GM19324 (cell line): Measurements from ENCODE around the gene ELOVL1.

Source experiments
- ATAC-seq: cut with Tn5 transposase; IDR thresholded peaks from one replicate; pipeline ENCODE4 v1.9.1; 2021; ENCODE audit warnings: mild to moderate bottlenecking, moderate library complexity; ENCODE audit not compliant: unreplicated experiment, low FRiP score

The ELOVL1 gene

DNA sequence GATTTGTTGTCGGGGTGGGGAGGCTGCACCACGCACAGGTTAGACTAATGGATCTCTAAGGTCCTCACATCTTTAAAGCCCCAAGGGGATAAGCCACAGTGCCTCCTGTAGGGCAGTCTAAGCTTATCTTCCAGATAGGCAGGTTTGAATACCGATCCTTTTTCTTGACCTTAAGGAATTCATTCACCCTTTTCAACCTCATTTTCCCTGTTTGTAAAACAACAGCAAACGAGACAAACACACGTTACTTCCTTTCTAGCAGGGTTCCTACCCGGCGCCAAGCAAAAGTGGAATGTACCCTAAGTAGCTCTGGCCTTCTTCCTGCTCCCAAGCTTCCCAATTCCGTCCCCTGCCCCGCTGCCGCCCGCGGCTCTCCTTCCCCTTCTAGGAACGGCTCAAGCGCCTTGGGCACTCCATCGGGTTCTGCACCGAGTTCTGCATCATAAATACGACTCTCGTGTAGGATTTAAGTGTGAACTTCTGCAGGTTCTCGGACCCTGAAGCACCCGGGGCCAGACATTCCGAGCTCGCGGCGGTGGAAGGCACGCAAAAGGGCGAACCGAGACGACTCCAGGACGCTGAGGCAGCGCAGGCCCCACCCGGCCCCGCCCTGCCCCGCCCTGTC, 9.6 kb downstream of the ELOVL1 start:
- peak; percentile 10 for ATAC-seq

DNA sequence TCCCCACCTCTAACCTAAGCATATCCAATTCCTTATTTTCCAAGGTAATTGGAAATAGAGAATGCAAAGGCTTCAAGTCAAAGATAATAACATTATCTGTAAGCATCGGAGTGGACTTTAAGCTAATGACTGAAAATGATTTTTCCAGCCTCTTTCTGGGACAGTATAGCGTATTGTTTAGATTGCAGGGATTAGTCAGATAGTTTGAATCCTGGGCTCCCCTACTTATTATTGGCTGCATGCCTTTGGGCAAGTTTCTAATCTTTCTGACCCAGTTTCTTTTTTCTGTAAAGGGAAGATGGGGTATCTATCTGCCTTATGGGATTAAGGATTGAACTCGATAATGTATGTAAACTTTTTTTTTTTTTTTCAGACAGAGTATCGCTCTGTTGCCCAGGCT, 10.6 kb downstream of the ELOVL1 start:
- ATAC-seq: no peak

DNA sequence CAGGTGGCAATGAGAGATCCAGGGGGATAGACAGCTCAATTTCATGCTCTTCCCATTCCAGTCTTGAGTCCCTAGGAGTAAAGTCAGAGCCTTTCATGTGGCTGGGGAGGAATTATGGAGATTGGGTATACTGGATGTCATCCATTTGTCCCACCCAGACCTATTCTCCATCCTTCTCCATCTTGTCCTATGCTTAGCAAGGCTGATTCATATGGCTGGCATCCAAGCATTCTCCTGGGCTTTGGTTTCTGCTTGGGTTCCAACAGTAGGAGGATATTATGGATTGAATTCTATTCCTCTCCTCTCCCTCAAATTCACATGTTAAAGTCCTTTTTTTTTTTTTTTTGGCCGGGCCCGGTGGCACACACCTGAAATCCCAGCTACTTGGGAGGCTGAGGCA, 12.9 kb downstream of the ELOVL1 start:
- ATAC-seq: no peak

DNA sequence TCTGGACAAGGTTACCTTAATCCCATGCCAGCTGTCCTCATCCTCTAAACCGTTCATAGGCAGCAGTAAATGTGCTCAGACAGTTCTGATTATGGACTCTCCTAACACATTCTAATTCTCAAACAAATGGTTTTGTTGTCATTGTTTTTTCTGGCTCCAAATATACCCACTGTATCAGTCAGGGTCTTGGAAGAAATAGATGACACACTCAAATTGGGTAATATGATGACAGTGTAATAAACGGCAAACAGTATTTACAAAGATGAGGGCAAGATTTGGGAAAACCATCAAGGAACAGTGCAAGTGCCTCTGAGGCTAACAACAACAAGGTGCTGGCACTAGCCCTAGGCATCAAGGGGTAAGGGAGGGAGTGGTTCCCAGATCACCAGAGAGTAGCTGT, 13.3 kb downstream of the ELOVL1 start:
- no peak for ATAC-seq

DNA sequence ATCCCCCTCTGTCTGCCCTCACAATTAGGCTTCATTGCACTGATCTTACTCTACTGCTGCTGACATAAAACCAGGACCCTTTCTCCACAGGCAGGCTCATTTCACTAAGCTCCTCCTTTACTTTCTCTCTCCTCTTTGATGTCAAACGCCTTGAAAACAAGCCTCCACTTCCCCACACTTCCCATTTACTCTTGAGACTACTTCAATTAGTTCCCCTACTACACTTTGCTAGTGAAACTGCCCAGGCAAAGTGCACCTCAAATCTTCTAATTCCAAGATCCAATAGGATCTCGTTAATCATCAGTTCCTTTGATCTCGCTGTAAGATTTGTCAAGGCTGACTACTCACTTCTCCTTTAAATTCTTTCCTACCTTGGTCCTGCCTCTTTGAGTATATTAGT, 14.9 kb downstream of the ELOVL1 start:
- no peak for ATAC-seq

DNA sequence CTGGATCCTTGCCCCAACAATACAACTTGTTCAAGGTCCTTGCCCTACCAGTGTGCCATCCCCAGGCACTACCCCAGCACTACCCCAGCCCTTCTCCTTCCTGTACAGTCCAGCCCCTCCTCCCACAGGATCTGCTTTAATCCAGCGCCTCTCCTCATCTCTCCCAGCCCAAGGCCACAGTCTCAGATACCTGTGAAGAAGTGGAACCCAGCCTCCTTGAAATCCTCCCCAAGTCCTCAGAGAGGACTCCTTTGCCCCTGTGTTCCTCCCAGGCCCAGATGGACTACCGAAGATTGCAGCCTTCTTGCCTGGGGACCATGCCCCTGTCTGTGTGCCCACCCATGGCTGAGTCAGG, 15.5 kb downstream of the ELOVL1 start:
- no peak for ATAC-seq

DNA sequence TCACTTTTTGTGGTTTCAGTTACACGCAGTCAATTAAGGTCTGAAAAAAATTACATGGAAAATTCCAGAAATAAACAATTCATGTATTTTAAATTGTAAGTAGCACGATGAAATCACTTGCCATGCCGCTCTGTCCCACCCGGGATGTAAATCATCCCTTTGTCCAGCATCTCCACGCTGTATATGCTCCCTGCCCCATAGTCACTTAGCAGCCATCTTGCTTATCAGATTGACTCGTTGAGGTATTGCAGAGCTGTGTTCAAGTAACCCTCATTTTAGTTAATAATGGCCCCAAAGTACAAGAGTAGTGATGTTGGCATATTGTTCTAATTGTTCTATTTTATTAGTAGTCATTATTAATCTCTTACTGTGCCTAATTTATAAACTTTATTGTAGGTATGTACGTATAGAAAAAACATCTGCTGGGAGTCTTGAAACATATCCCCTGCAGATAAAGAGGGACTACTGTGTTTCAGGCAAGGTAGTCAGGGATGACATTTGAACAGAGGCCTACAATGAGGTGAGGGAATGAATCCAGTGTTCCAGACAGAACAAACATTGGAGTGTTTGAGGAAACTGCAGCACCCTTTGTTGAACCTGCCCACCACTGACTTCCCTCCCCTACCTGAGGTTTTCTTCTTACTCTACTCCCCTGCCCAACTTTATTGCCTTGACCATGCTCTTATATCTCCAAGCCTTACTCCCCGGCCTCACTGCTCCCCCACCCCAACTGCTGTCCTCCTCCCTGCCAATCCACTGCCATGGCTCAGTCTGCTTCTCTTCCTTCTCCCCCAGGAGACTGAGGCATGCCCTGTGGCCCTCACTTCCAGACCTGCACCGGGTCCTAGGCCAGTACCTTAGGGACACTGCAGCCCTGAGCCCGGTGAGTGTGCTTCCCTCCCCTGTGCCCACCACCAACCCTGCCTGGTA, 16.1 kb downstream of the ELOVL1 start:
- ATAC-seq: no peak

DNA sequence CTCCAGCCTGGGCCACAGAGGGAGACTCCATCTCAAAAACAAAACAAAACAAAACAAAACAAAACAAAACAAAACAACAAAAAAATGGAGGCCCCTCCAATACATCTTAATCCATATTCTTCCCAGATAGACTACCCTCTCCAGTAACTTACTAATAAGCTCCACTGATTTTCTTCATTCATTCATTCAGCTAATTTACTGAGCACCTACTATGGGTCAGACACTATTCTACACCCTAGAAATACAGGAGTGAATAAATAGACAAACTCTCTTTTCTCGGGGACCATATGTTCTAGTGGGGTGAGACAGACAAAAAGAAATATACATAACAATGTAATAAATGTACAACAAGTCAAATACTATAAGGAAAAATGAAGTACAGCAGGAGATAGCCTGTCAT, 16.8 kb downstream of the ELOVL1 start:
- no peak for ATAC-seq

DNA sequence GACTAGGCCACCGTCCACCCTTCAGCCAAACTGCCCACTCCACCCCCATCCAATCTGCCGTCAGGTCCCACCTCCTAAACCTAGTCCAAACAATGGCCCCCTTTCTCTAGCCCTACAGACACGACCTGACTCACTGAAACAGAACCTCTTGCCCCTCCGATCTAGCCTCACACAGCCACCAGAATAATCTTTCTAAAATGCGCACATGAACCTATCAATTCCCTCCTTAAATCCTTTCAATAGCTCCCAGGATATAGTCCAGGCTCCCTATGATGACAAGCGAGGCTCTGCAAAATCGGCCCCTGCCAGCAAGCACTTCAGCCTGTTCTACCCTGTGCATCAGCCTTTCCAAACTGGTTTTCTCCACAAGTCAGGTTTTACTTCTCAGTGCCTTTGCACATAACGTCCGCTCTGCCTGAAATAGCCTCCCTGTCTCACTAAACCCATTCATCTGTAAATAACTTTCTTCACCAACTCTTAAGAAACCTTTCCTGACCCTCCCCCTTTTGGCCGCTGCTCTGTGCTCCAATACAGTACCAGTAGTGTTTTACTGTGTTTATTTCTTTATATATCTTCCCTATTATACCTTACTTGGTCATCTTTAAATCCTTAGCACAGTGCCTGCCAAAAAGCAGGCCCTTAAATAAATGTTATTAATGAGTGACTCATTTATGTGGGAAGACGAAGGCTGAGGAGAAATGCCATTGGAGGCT, 18.1 kb downstream of the ELOVL1 start:
- ATAC-seq: no peak

DNA sequence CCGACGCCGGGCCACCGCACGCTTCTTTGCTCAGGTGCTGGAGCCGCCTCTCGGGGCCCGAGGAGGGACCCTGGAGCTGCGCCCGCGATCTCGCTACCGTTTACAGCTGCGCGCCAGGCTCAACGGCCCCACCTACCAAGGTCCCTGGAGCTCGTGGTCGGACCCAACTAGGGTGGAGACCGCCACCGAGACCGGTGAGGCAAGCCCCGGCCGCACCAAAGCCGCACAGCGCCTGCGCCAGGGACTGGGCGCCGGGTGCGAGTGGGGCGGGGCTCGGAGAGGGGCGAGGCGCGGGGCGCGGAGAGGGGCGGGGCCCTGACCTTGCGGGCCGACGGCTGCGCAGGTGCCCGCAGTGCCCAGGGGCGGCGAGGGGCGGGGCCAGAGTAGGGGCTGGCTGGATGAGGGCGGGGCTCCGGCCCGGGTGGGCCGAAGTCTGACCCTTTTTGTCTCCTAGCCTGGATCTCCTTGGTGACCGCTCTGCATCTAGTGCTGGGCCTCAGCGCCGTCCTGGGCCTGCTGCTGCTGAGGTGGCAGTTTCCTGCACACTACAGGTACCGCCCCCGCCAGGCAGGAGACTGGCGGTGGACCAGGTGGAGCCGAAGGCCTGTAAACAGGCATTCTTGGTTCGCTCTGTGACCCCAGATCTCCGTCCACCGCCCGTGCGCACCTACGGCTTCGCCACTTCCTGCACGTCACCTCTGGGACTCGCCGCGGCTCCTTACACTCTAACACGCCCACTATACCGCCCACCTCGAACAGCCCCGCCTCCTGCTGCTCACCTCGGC, 18.8 kb downstream of the ELOVL1 start:
- ATAC-seq: peak; percentile 43

DNA sequence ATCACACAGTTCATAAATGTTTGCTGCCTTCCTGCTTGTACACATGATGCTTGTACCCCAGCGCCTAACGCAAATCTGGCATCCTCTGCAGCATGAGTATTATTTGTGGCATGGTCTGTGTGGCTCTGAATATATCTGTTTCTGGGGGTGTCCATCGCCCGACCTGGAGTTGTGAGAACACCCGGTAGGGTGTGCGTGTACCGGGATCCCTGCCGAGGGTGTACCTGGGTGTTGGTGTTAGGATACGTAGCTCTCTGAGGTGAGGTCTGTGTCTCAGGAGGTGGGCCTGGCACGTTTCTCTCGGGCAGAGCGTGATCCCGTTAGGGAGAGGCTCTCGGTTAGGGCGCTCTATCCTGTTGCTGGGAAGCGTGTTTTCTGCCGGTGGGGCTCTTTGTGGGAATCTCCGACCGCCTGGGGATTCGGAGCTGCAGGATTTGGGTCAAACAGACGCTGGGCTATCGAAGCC, 19.4 kb downstream of the ELOVL1 start:
- no peak for ATAC-seq

DNA sequence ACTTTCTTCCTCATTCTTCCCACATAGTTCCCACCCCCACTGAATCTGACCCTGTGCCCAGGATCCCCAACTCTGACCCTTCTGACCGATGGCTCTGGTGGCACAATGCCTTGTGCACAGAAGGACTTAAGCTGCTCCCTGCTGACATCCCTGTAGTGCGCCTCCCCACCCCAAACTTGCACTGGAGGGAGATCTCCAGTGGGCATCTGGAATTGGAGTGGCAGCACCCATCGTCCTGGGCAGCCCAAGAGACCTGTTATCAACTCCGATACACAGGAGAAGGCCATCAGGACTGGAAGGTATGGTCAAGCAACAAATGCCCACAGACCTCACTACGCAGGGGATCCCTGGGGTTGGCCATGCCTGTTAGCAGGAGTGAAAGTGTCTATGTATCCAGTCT, 21.2 kb downstream of the ELOVL1 start:
- no peak for ATAC-seq

DNA sequence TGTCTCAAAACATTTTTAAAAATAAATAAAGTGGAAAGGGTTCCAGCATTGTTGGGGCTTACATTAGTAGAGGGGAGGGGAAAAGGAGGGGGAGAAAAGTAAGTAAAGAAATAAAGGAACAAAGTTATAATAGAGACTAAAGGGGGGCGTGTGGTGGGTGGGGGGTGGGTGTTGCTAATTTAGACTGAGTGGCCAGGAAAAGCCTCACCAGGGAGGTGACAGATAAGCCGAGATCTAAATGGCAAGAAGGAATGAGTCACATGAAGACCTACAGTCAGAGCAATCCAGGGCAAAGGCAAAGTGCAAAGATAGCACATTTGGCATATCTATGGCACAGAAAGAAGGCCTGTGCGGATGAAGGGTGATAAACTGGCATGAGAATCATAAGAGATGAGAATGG, 22.7 kb downstream of the ELOVL1 start:
- ATAC-seq: no peak

DNA sequence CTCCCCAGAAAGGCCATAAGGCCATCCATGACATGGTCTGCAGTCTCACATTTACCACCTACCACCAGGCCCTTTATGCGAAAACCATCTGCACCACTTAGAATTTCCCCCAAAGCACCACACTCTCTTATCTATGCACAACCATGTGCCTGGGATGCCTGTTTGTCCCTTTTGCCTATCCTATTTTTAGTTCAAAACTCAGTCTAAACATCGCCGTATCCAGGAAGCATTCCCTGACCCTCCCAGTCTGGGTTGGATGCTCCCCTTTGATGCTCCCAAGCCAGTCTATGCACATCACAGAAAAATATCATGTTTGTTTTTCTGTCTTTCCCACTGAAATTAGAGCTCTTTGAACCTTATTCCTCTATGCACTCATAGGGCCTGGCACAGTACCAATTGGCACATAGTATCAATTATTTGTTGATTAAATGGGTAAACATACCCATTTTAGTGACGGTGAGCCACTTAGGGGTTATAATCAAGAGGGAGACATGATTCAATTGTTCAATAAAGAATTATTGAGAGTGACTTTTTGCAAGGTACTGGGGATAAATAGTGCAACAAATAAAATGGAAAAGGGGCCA, 23.5 kb downstream of the ELOVL1 start:
- no peak for ATAC-seq

DNA sequence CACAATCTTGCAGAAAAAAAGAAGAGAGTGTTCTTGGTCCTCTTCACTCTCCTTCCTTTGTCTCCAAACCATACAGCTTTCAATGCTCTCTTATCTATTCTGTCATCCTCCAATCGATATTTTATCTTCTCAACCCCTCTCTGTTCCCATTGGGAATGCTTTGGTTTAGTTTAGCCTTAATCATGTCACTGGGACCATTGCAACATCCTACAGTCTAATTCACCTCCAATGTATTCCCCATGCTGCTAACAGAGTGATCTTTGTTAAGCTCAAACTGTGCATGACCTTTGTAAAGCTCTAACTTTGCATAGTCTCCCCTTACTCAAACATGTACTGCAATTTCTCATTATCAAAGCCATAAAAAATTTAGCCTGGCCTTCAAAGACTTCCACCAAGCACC, 27.3 kb downstream of the ELOVL1 start:
- no peak for ATAC-seq

DNA sequence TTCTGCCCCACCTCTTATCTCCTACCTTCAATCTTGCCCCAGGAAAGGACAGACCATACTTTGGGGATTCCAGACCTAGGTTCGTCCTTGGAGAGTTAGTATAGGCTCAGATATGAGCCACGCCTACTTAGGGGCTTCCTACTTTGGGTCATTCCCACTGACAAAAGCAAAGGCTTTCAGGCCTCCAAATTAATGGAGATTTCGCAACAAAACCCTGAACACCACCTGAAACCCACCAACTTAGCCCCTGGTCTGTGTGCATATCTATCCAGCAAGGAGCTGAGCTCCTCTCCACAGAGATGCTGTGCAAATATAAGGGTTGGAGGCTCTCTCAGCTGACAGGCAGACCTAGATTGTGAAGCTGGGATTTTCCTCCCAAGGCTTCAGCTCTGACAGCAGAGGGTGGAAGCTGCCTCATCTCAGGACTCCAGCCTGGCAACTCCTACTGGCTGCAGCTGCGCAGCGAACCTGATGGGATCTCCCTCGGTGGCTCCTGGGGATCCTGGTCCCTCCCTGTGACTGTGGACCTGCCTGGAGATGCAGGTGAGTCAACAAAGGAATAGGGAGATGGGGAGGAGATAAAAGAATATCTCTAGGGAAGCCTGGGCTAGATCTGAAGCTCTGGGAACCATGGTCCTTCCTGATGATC, 28.1 kb downstream of the ELOVL1 start:
- ATAC-seq: no peak

DNA sequence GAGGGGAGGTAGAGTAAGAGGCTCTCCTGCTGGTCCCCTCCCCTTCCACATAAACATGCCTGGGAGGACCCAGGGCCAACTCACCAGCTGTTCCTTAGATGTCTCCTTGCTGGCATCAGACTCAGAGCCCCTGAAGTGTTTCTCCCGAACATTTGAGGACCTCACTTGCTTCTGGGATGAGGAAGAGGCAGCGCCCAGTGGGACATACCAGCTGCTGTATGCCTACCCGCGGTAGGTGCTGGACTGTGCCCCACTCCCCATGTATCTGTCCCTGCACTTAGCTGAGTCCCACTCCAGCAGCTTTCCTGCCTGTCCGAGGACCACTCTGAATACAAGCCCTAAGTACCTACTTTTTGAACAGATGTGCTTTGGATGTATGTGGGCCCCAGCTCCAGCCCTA, 29.8 kb downstream of the ELOVL1 start:
- ATAC-seq: no peak

DNA sequence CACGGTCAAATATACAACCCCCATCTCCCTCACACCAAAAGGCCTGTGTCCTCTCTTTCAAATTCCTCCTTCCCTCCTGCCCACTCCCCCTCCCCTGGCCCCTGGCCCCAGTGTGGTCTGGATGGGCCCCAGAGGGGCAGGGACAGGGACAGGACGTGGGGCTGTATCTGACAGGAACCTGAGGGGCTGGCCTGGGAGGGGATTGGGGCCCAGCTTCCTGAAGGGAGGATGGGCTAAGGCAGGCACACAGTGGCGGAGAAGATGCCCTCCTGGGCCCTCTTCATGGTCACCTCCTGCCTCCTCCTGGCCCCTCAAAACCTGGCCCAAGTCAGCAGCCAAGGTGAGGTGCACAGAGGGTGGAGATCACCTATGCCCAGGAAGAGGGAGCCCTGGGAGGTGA, 30.2 kb downstream of the ELOVL1 start, which contains the start of gene MPL:
Gene MPL (plus strand): TSS at position 231 of the 400 bp plus-strand sequence. CDS start 31 bp downstream, at position 262.
- ATAC-seq: no peak

DNA sequence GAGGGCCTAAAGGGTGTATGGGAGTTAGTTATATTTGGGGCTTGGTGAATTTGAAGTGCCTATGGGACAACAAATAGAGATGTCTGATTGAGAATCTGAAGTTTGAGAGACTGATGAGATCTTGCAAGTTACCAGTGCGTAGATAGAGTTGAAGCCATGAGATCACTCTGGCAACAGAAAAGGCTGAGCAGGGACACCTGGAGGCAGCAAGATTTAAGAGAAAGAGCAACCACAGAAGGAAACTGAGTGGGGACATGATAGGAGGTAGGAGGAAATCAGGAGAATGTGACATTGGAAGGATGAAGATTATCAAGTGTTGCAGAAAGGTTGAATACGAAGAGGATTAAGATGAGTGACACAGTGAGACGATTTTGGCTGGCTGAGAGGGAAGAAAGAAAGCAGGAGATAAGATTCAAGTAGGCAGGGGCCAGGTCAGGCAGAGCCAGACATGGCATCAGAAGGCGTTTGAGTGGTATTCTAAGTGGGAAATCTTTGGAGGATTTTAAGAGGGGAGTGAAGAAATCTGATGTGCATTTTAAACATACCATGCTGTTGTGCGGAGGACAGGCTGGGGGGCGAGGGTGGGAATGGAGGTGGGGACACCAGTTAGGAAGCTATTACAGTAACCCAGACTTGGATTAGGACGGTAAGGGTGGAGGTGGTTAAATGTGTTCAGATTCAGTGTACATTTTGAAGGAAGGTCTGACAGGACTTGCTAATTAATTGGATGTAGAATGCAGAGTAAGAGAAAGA, 33.2 kb downstream of the ELOVL1 start:
- no peak for ATAC-seq
